Neural cell (in vitro differentiated cells): ENCODE results near the gene DIRAS1. TPM values are rescaled to one million over a fixed set of nuclear protein-coding genes. Genes with fewer than 3 reads are reported as not detected.
"Not testable (repeated sequence)": the region's sequence is repeated elsewhere in the genome, so short reads cannot be mapped to it uniquely, and the experiment has no call there.

Experiments used
- H2AFZ ChIP-seq: fragments of 200-600, 300-800 bp; sonication (generic), shearing (Covaris generic); 2 replicates; pipeline ENCODE4 v1.6.0; 2014; ENCODE audit warnings: low read depth, mild to moderate bottlenecking, antibody characterized with exemption, low read length, moderate library complexity
- H3F3A ChIP-seq: fragments of 200-600 bp; shearing (Covaris generic); 2 replicates; pipeline ENCODE4 v1.6.1; 2016; ENCODE audit warnings: mild to moderate bottlenecking, moderate library complexity, mixed read lengths, antibody characterized with exemption, low read length; ENCODE audit not compliant: insufficient read depth, poor library complexity, severe bottlenecking
- H3K27ac ChIP-seq: fragments of 200-600, 300-800 bp; sonication (generic), shearing (Covaris generic); 2 replicates; pipeline ENCODE4 v1.5.1; 2014; ENCODE audit warnings: mild to moderate bottlenecking, low read length, moderate library complexity
- H3K27me3 ChIP-seq: fragments of 300-800, 200-600 bp; sonication (generic), shearing (Covaris generic); 2 replicates; pipeline ENCODE4 v1.6.0; 2014; ENCODE audit warnings: mild to moderate bottlenecking, low read depth, low read length, moderate library complexity; ENCODE audit not compliant: insufficient read depth
- H3K36me3 ChIP-seq: fragments of 300-800, 200-600 bp; sonication (generic), shearing (Covaris generic); 2 replicates; pipeline ENCODE4 v1.5.1; 2014; ENCODE audit warnings: mild to moderate bottlenecking, antibody characterized with exemption, low read length, moderate library complexity; ENCODE audit not compliant: insufficient read depth
- H3K4me2 ChIP-seq: fragments of 300-800, 200-600 bp; sonication (generic), shearing (Covaris generic); 2 replicates; pipeline ENCODE4 v1.6.0; 2014; ENCODE audit warnings: mild to moderate bottlenecking, low read length
- H3K4me3 ChIP-seq: fragments of 300-800, 200-600 bp; sonication (generic), shearing (Covaris generic); 2 replicates; pipeline ENCODE4 v1.5.1; 2014; ENCODE audit warnings: mild to moderate bottlenecking, low read length, moderate library complexity
- H3K79me2 ChIP-seq: fragments of 200-600 bp; shearing (Covaris generic); replicated peaks from 2 replicates; pipeline ENCODE4 v1.6.0; 2014; ENCODE audit warnings: mild to moderate bottlenecking, low read length, moderate library complexity; ENCODE audit not compliant: insufficient read depth
- H3K9ac ChIP-seq: fragments of 300-800, 200-600 bp; sonication (generic), shearing (Covaris generic); 2 replicates; pipeline ENCODE4 v1.6.1; 2016; ENCODE audit warnings: mild to moderate bottlenecking, low read length, mixed read lengths
- H3K9me2 ChIP-seq: fragments of 200-600 bp; shearing (Covaris generic); 2 replicates; pipeline ENCODE4 v1.6.1; 2016; ENCODE audit warnings: mild to moderate bottlenecking, low read length, mixed read lengths; ENCODE audit not compliant: insufficient read depth
- H3K9me3 ChIP-seq: fragments of 200-600, 300-800 bp; sonication (generic), shearing (Covaris generic); 2 replicates; pipeline ENCODE4 v1.6.1; 2016; ENCODE audit warnings: mild to moderate bottlenecking, mixed run types, low read length, moderate library complexity, mixed read lengths
- H4K20me1 ChIP-seq: fragments of 200-600 bp; shearing (Covaris generic); 2 replicates; pipeline ENCODE4 v1.6.1; 2016; ENCODE audit warnings: mild to moderate bottlenecking, mixed run types; ENCODE audit not compliant: insufficient read depth
- EP300 ChIP-seq: fragments of 450-650 bp; conservative IDR thresholded peaks from 2 replicates; pipeline ENCODE4 v1.6.1; 2014; ENCODE audit warnings: antibody characterized with exemption, mild to moderate bottlenecking, moderate library complexity; ENCODE audit not compliant: poor library complexity, severe bottlenecking
- EZH2 ChIP-seq: fragments of 200-600, 300-800 bp; shearing (Covaris generic), sonication (generic); IDR thresholded peaks from 2 replicates; pipeline ENCODE4 v1.6.1; 2014; ENCODE audit warnings: antibody characterized with exemption, low read length, borderline replicate concordance, mild to moderate bottlenecking; ENCODE audit not compliant: insufficient read depth, poor library complexity, severe bottlenecking
- MXI1 ChIP-seq: fragments of 450-650 bp; conservative IDR thresholded peaks from 2 replicates; pipeline ENCODE4 v1.6.1; 2014; ENCODE audit warnings: antibody characterized with exemption, mild to moderate bottlenecking; ENCODE audit not compliant: poor library complexity, severe bottlenecking
- POLR2AphosphoS5 ChIP-seq: IDR thresholded peaks from 2 replicates; pipeline ENCODE4 v1.6.1; 2012
- RAD21 ChIP-seq: fragments of 450-650 bp; conservative IDR thresholded peaks from 2 replicates; pipeline ENCODE4 v1.6.1; 2014; ENCODE audit warnings: antibody characterized with exemption, mild to moderate bottlenecking, moderate library complexity
- SMC3 ChIP-seq: fragments of 450-650 bp; conservative IDR thresholded peaks from 2 replicates; pipeline ENCODE4 v1.6.1; 2014; ENCODE audit warnings: antibody characterized with exemption, mild to moderate bottlenecking, moderate library complexity; ENCODE audit not compliant: poor library complexity
- TAF1 ChIP-seq: IDR thresholded peaks from 2 replicates; pipeline ENCODE4 v1.6.1; 2012; ENCODE audit warnings: low read depth
- polyA plus RNA-seq: library from polyadenylated mRNA; depleted of rRNA; stranded (reverse); fragments of >200 nt; gene quantifications from 2 replicates; pipeline ENCODE4 v1.2.3, GENCODE V29; 2014
- TF ChIP-seq, protein P1 (sequence below): fragments of 450-650 bp; IDR thresholded peaks from 2 replicates; pipeline ENCODE4 v1.5.1; 2014; ENCODE audit warnings: antibody characterized with exemption, mild to moderate bottlenecking, moderate library complexity; ENCODE audit not compliant: poor library complexity, severe bottlenecking
- TF ChIP-seq, protein P2 (sequence below): IDR thresholded peaks from 2 replicates; pipeline ENCODE4 v1.6.1; 2012; ENCODE audit warnings: borderline replicate concordance

The DIRAS1 gene
- polyA plus RNA-seq, 1 donor from 2014 or later = 39.8 TPM

- Histone ChIP-seq H3K4me3 (no peak overlapping the region), H3K27me3 (no peaks in the 10 kb centered on the region), H3K9me3 (no peaks in the 10 kb centered on the region), H3K27ac (no peak overlapping the region), H3K9me2 (no peaks in the 10 kb centered on the region), H3F3A (no peaks in the 10 kb centered on the region), H3K4me2 (no peak overlapping the region), H3K36me3 (no peaks in the 10 kb centered on the region), H3K9ac (no peak overlapping the region), H2AFZ (no peak overlapping the region), H3K79me2 (no peaks in the 10 kb centered on the region), H4K20me1 (no peaks in the 10 kb centered on the region)
- TF ChIP-seq EP300 = no peak
These were observed 40.4 kb downstream of the DIRAS1 start for GRCh38 chr19:2680808-2681207.

DNA sequence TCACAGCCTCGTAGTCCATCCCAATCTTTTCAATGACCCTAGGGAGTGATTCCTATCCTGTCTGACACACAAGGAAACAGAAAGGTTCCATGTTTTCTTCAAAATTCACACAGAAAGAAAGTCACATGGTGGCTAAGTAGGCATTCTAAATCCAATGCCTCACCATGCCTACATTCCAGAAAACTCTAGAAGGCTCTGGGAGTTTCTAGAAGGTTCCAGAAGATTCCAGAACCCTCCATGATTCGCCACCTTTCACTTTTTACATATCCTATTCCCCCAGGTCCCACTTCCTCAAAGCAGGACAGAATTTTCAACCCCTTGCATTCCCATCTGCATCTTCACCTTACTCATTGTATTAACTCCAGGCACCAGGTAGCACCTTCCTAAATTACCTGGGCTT is 41.7 kb downstream of the DIRAS1 start:
- no peaks in the 10 kb centered on the region for H4K20me1 ChIP-seq
- TF ChIP-seq, protein P1, sequence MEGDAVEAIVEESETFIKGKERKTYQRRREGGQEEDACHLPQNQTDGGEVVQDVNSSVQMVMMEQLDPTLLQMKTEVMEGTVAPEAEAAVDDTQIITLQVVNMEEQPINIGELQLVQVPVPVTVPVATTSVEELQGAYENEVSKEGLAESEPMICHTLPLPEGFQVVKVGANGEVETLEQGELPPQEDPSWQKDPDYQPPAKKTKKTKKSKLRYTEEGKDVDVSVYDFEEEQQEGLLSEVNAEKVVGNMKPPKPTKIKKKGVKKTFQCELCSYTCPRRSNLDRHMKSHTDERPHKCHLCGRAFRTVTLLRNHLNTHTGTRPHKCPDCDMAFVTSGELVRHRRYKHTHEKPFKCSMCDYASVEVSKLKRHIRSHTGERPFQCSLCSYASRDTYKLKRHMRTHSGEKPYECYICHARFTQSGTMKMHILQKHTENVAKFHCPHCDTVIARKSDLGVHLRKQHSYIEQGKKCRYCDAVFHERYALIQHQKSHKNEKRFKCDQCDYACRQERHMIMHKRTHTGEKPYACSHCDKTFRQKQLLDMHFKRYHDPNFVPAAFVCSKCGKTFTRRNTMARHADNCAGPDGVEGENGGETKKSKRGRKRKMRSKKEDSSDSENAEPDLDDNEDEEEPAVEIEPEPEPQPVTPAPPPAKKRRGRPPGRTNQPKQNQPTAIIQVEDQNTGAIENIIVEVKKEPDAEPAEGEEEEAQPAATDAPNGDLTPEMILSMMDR = no peak
- TF ChIP-seq SMC3 = no peak
- TF ChIP-seq MXI1 = no peak
- no peak for TF ChIP-seq EZH2
- TF ChIP-seq TAF1 = no peak
- no peak for TF ChIP-seq POLR2AphosphoS5
- TF ChIP-seq RAD21 = no peak
- TF ChIP-seq EP300 = no peak
- TF ChIP-seq, protein P2, sequence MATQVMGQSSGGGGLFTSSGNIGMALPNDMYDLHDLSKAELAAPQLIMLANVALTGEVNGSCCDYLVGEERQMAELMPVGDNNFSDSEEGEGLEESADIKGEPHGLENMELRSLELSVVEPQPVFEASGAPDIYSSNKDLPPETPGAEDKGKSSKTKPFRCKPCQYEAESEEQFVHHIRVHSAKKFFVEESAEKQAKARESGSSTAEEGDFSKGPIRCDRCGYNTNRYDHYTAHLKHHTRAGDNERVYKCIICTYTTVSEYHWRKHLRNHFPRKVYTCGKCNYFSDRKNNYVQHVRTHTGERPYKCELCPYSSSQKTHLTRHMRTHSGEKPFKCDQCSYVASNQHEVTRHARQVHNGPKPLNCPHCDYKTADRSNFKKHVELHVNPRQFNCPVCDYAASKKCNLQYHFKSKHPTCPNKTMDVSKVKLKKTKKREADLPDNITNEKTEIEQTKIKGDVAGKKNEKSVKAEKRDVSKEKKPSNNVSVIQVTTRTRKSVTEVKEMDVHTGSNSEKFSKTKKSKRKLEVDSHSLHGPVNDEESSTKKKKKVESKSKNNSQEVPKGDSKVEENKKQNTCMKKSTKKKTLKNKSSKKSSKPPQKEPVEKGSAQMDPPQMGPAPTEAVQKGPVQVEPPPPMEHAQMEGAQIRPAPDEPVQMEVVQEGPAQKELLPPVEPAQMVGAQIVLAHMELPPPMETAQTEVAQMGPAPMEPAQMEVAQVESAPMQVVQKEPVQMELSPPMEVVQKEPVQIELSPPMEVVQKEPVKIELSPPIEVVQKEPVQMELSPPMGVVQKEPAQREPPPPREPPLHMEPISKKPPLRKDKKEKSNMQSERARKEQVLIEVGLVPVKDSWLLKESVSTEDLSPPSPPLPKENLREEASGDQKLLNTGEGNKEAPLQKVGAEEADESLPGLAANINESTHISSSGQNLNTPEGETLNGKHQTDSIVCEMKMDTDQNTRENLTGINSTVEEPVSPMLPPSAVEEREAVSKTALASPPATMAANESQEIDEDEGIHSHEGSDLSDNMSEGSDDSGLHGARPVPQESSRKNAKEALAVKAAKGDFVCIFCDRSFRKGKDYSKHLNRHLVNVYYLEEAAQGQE = no peak
- H3K27me3 ChIP-seq = no peaks in the 10 kb centered on the region
- H3K79me2 ChIP-seq = no peaks in the 10 kb centered on the region
- no peak overlapping the region for H3K9ac ChIP-seq
- no peaks in the 10 kb centered on the region for H3K9me2 ChIP-seq
- no peaks in the 10 kb centered on the region for H3K9me3 ChIP-seq
- no peaks in the 10 kb centered on the region for H3K36me3 ChIP-seq
- no peak overlapping the region for H3K27ac ChIP-seq
- H3F3A ChIP-seq = no peaks in the 10 kb centered on the region
- H3K4me2 ChIP-seq = no peak overlapping the region
- H2AFZ ChIP-seq = no peak overlapping the region
- no peak overlapping the region for H3K4me3 ChIP-seq

DNA sequence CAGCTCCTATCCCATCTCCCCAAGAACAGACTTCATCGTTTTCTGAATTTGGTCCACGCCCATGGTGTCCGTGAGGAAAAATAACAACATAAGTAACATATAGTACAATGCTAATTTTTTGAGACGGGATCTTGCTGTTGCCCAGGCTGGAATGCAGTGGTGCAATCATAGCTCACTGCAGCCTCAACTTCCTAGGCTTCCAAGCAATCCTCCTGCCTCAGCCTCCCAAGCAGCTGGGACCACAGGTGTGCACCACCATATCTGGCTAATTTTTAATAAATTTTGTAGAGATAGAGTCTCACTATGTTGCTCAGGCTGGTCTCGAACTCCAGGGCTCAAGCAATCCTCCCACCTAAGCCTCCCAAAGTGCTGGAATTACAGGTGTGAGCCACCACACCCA is 42.2 kb downstream of the DIRAS1 start:
- H3K27ac ChIP-seq, H3K36me3 ChIP-seq, H4K20me1 ChIP-seq, H3K9me2 ChIP-seq, H3K9ac ChIP-seq, H3K4me2 ChIP-seq, H3K9me3 ChIP-seq, H2AFZ ChIP-seq, H3K79me2 ChIP-seq, H3K4me3 ChIP-seq, H3K27me3 ChIP-seq, H3F3A ChIP-seq: not testable (repeated sequence)
